Astrocyte (in vitro differentiated cells and primary cell): Measurements from ENCODE around the gene RSPH1. TPM values are rescaled to one million over a fixed set of nuclear protein-coding genes. Genes with fewer than 3 reads are reported as not detected.

Experiments
- DNase-seq: peaks from one replicate; pipeline ENCODE4 v3.0.0-alpha.2; 2010; ENCODE audit warnings: low read depth
- FAIRE-seq: peaks from 2 replicates; lab custom pipeline; 2011; peaks lifted over from hg19 to GRCh38; lab: Jason Lieb, UNC
- H2AFZ ChIP-seq: 2 replicates; pipeline ENCODE4 v1.6.0; 2012; ENCODE audit warnings: low read depth, low read length, inconsistent platforms
- H3K27ac ChIP-seq: 2 replicates; pipeline ENCODE4 v1.5.1; 2011; ENCODE audit warnings: low read depth, low read length, inconsistent platforms
- H3K27me3 ChIP-seq: 2 replicates; pipeline ENCODE4 v1.6.0; 2011; ENCODE audit warnings: low read length, inconsistent platforms; ENCODE audit not compliant: insufficient read depth
- H3K36me3 ChIP-seq: 2 replicates; pipeline ENCODE4 v1.5.1; 2011; ENCODE audit warnings: low read length, inconsistent platforms; ENCODE audit not compliant: insufficient read depth
- H3K4me1 ChIP-seq: 2 replicates; pipeline ENCODE4 v1.5.1; 2011; ENCODE audit warnings: low read length, inconsistent platforms; ENCODE audit not compliant: insufficient read depth
- H3K4me2 ChIP-seq: 2 replicates; pipeline ENCODE4 v1.6.0; 2012; ENCODE audit warnings: low read length, inconsistent platforms
- H3K4me3 ChIP-seq: 2 replicates; pipeline ENCODE4 v1.5.1; 2011; ENCODE audit warnings: low read depth, mild to moderate bottlenecking, low read length, inconsistent platforms; ENCODE audit not compliant: insufficient read depth
- H3K79me2 ChIP-seq: 2 replicates; pipeline ENCODE4 v1.6.0; 2012; ENCODE audit warnings: mild to moderate bottlenecking, low read length, inconsistent platforms; ENCODE audit not compliant: insufficient read depth
- H3K9ac ChIP-seq: 2 replicates; pipeline ENCODE4 v1.6.0; 2012; ENCODE audit warnings: mild to moderate bottlenecking, low read length, inconsistent platforms
- H3K9me3 ChIP-seq: 2 replicates; pipeline ENCODE4 v1.5.1; 2012; ENCODE audit warnings: low read depth, mild to moderate bottlenecking, low read length, inconsistent platforms; ENCODE audit not compliant: insufficient read depth
- H4K20me1 ChIP-seq: 2 replicates; pipeline ENCODE4 v1.6.0; 2012; ENCODE audit warnings: low read length, inconsistent platforms; ENCODE audit not compliant: insufficient read depth
- H3K27ac Mint-ChIP-seq: one replicate; pipeline ENCODE4 v1.8.0; 2021; ENCODE audit warnings: mild to moderate bottlenecking, mixed read lengths; ENCODE audit not compliant: unreplicated experiment
- H3K27me3 Mint-ChIP-seq: one replicate; pipeline ENCODE4 v1.8.0; 2021; ENCODE audit warnings: low read depth, mixed read lengths; ENCODE audit not compliant: unreplicated experiment
- H3K36me3 Mint-ChIP-seq: one replicate; pipeline ENCODE4 v1.8.0; 2021; ENCODE audit warnings: low read depth, mixed read lengths; ENCODE audit not compliant: unreplicated experiment
- H3K4me1 Mint-ChIP-seq: one replicate; pipeline ENCODE4 v1.8.0; 2021; ENCODE audit warnings: low read depth, mixed read lengths; ENCODE audit not compliant: unreplicated experiment
- H3K4me3 Mint-ChIP-seq: one replicate; pipeline ENCODE4 v1.8.0; 2021; ENCODE audit warnings: mild to moderate bottlenecking, moderate library complexity, mixed read lengths; ENCODE audit not compliant: unreplicated experiment
- H3K9me3 Mint-ChIP-seq: one replicate; pipeline ENCODE4 v1.8.0; 2021; ENCODE audit warnings: mild to moderate bottlenecking, mixed read lengths; ENCODE audit not compliant: unreplicated experiment
- EZH2 ChIP-seq: IDR thresholded peaks from 2 replicates; pipeline ENCODE4 v1.6.1; 2012; ENCODE audit warnings: mild to moderate bottlenecking, low read length, inconsistent platforms; ENCODE audit not compliant: insufficient read depth
- total RNA-seq: library from RNA; stranded (reverse); gene quantifications from 2 replicates; pipeline ENCODE4 v1.2.1, GENCODE V29; 2021
- TF ChIP-seq, protein P1 (sequence below): IDR thresholded peaks from 2 replicates; pipeline ENCODE4 v1.5.1; 2011; ENCODE audit warnings: low read depth, mild to moderate bottlenecking, inconsistent platforms, low read length, moderate library complexity; ENCODE audit not compliant: insufficient read depth

Gene RSPH1
- total RNA-seq, 1 donor from 2014 or later: 0.43 TPM

DNA sequence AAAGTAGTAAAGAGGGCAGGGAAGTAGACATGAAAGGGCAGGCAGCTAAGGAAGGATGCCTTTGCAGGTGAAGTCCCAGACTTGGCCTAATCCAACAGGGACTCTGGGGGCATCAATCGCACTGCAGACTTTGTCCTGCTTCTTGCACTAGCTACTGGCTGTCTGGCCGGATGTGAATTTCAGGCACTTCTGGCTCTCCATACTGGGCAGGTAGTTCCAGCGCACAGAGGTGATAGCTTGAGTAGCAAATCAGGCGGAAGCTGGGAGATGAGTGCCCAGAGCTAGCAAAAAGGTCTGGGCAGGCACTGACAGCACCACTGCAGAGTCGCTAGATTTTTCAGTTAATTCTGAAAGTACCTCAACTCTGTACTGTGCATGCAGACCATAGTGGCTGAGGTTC lies 997 bp downstream of the RSPH1 start:
- H2AFZ ChIP-seq: no peak overlapping the region
- H3K9me3 ChIP-seq: no peaks in the 10 kb centered on the region
- Mint-ChIP-seq H3K27ac (no peak overlapping the region), H3K36me3 (no peaks in the 10 kb centered on the region), H3K4me1 (peaks cover 5% of the 10 kb centered on the region), H3K27me3 (peaks cover 6% of the 10 kb centered on the region), H3K4me3 (no peak overlapping the region), H3K9me3 (peaks cover 3% of the 10 kb centered on the region)
- H4K20me1 ChIP-seq: no peaks in the 10 kb centered on the region
- H3K36me3 ChIP-seq: no peaks in the 10 kb centered on the region
- no peak overlapping the region for H3K4me3 ChIP-seq
- H3K27me3 ChIP-seq: no peaks in the 10 kb centered on the region
- no peaks in the 10 kb centered on the region for H3K79me2 ChIP-seq
- H3K4me2 ChIP-seq: no peak overlapping the region
- H3K4me1 ChIP-seq: peaks cover 5% of the 10 kb centered on the region
- DNase-seq (no peak), FAIRE-seq (no peak)
- TF ChIP-seq, protein P1, sequence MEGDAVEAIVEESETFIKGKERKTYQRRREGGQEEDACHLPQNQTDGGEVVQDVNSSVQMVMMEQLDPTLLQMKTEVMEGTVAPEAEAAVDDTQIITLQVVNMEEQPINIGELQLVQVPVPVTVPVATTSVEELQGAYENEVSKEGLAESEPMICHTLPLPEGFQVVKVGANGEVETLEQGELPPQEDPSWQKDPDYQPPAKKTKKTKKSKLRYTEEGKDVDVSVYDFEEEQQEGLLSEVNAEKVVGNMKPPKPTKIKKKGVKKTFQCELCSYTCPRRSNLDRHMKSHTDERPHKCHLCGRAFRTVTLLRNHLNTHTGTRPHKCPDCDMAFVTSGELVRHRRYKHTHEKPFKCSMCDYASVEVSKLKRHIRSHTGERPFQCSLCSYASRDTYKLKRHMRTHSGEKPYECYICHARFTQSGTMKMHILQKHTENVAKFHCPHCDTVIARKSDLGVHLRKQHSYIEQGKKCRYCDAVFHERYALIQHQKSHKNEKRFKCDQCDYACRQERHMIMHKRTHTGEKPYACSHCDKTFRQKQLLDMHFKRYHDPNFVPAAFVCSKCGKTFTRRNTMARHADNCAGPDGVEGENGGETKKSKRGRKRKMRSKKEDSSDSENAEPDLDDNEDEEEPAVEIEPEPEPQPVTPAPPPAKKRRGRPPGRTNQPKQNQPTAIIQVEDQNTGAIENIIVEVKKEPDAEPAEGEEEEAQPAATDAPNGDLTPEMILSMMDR: no peak
- no peak for TF ChIP-seq EZH2
- no peak overlapping the region for H3K27ac ChIP-seq
- H3K9ac ChIP-seq: no peak overlapping the region

DNA sequence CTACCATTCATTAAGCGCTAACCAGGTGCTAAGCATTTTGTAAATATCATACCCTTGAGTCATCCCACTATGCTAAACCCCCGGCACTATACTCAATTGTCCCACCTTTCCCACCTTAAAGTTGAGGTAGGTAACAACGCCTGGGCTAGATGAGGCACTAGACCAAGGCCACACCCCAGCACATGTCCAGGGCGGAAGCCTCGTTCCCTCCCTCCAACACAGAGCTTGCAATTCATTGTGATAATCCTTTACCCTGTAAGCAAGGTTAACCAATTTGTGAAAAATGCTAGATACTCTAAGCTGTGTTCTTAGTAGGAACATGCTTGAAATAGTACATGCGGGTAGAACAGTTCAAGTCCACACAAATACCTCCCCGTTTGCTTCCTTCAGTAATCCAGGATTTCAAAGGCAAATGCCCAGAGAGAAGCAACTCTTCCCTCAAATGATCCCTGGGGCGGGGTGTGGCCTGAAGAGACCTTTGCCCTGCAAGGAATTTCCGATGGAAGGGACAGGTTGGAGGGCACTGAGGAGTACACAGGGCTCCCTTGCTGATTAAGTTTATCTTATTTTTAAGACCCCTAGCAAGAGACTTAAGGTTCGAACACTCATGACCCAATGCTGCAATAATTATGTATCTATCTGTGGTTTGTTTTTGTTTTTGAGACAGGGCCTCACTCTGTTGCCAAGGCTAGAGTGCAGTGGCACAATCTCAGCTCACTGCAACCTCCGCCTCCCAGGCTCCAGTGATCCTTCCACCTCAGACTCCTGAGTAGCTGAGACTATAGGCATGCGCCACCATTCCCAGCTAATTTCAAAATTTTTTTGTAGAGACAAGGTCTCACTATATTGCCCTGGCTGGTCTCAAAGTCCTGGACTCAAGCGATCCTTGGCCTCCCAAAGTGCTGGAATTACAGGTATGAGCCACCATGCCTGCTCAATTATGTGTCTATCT lies 2.6 kb downstream of the RSPH1 start:
- Histone ChIP-seq H3K79me2 (no peaks in the 10 kb centered on the region), H3K9ac (no peak overlapping the region), H4K20me1 (no peaks in the 10 kb centered on the region), H3K27me3 (no peaks in the 10 kb centered on the region), H3K4me3 (no peak overlapping the region), H3K36me3 (no peaks in the 10 kb centered on the region), H3K4me2 (no peak overlapping the region), H3K27ac (no peak overlapping the region), H2AFZ (no peak overlapping the region), H3K9me3 (no peaks in the 10 kb centered on the region), H3K4me1 (peaks cover 5% of the 10 kb centered on the region)
- H3K4me3 Mint-ChIP-seq: no peak overlapping the region
- TF ChIP-seq, protein P1: no peak
- TF ChIP-seq EZH2: no peak
- DNase-seq (no peak), FAIRE-seq (no peak)
- H3K4me1 Mint-ChIP-seq: peaks cover 5% of the 10 kb centered on the region
- H3K36me3 Mint-ChIP-seq: no peaks in the 10 kb centered on the region
- H3K27ac Mint-ChIP-seq: no peak overlapping the region
- H3K27me3 Mint-ChIP-seq: peaks cover 8% of the 10 kb centered on the region
- H3K9me3 Mint-ChIP-seq: peaks cover 3% of the 10 kb centered on the region

DNA sequence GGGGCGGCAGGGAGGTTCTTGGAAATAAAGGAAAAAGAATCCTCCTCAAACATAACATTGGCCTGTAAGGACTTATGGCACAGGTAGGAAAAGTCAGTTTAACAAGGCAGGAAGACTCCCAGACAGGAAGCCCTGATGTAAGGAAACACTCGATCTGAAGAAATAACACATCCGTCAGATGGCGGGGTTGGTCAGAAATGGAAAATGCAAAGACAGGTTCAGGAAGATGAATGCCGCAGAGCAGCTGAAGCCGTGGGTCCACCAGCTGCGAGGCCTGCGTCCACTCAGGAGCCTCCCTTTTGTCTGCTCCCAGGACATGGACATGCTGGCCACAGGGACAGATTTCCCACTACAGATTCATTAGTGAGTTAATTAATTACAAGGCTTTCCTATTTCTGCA lies 3.8 kb downstream of the RSPH1 start:
- no peak for DNase-seq

More for the DNA sequence above, 3.8 kb downstream of the RSPH1 start:
- H2AFZ ChIP-seq: no peak overlapping the region
- no peaks in the 10 kb centered on the region for H3K9me3 ChIP-seq
- H3K4me1 ChIP-seq: peaks cover 5% of the 10 kb centered on the region
- Mint-ChIP-seq H3K4me3 (no peak overlapping the region), H3K9me3 (peaks cover 3% of the 10 kb centered on the region), H3K27ac (no peak overlapping the region), H3K36me3 (no peaks in the 10 kb centered on the region), H3K27me3 (peaks cover 13% of the 10 kb centered on the region), H3K4me1 (peaks cover 5% of the 10 kb centered on the region)
- H3K27ac ChIP-seq: no peak overlapping the region
- H3K79me2 ChIP-seq: no peaks in the 10 kb centered on the region
- H3K4me2 ChIP-seq: no peak overlapping the region
- FAIRE-seq: no peak
- TF ChIP-seq, protein P1: no peak
- TF ChIP-seq EZH2: no peak
- H3K4me3 ChIP-seq: no peak overlapping the region
- H4K20me1 ChIP-seq: no peaks in the 10 kb centered on the region
- no peaks in the 10 kb centered on the region for H3K27me3 ChIP-seq
- H3K36me3 ChIP-seq: no peaks in the 10 kb centered on the region
- no peak overlapping the region for H3K9ac ChIP-seq
